ENCODE results near the gene ZC3H12C. TPM values are rescaled to one million over a fixed set of nuclear protein-coding genes. Genes with fewer than 3 reads are reported as not detected.

The ZC3H12C gene
- total RNA-seq, 1 donor from 2014 or later = 11.8 TPM

DNA sequence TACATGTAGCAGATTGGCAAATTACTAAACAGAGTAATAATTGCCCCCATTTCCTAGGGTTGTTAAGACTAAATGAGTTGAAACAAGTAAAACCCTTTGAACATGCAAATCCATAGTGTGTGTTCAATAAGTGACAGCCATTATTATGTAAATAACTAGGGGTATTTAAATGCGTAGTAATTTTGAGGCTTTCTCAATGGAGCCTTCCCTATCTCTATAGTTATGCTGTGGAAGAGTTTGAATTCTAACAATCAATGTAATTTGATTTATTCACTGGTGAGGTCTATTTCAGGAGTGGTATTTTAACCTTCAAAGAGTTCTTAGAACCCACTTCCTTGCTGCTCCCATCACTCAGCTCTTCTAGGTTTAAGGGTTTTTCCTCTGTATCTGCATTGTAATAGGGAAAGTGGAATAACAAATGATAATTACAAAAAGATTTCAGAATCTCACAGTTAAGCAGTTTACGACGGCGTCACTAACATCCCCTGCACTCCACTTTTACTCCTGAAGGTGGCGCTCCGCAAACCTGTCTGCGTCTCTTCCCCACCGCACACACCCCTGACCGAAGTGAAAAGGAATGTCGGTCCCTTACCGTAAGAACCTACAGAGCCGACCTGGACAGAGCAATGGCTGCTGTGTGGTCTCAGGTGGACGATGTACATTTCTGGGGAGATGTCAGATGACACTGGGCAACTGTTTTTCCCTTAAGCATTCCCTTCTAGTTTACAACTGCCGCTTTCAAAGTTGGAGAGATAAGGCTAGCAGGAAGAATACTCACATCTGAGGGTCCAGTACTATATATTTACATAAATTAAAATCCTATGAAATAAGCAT lies 80.8 kb downstream of the ZC3H12C start:
- no peaks in the 10 kb centered on the region for H3K9me3 Mint-ChIP-seq
- peak overlapping the region; percentile 54 for H3K4me3 Mint-ChIP-seq
- DNase-seq (ENCODE audit: extremely low spot score, unreplicated experiment) = no peak
- H3K4me1 Mint-ChIP-seq (ENCODE audit: unreplicated experiment) = peaks cover 17% of the 10 kb centered on the region
- peak overlapping the region; percentile 17 for H3K27ac Mint-ChIP-seq
- no peaks in the 10 kb centered on the region for H3K27me3 Mint-ChIP-seq
- TF ChIP-seq, protein P1, sequence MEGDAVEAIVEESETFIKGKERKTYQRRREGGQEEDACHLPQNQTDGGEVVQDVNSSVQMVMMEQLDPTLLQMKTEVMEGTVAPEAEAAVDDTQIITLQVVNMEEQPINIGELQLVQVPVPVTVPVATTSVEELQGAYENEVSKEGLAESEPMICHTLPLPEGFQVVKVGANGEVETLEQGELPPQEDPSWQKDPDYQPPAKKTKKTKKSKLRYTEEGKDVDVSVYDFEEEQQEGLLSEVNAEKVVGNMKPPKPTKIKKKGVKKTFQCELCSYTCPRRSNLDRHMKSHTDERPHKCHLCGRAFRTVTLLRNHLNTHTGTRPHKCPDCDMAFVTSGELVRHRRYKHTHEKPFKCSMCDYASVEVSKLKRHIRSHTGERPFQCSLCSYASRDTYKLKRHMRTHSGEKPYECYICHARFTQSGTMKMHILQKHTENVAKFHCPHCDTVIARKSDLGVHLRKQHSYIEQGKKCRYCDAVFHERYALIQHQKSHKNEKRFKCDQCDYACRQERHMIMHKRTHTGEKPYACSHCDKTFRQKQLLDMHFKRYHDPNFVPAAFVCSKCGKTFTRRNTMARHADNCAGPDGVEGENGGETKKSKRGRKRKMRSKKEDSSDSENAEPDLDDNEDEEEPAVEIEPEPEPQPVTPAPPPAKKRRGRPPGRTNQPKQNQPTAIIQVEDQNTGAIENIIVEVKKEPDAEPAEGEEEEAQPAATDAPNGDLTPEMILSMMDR (conservative IDR thresholded peaks at IDR 0.05) = peak; percentile 90
- H3K36me3 Mint-ChIP-seq = no peaks in the 10 kb centered on the region

DNA sequence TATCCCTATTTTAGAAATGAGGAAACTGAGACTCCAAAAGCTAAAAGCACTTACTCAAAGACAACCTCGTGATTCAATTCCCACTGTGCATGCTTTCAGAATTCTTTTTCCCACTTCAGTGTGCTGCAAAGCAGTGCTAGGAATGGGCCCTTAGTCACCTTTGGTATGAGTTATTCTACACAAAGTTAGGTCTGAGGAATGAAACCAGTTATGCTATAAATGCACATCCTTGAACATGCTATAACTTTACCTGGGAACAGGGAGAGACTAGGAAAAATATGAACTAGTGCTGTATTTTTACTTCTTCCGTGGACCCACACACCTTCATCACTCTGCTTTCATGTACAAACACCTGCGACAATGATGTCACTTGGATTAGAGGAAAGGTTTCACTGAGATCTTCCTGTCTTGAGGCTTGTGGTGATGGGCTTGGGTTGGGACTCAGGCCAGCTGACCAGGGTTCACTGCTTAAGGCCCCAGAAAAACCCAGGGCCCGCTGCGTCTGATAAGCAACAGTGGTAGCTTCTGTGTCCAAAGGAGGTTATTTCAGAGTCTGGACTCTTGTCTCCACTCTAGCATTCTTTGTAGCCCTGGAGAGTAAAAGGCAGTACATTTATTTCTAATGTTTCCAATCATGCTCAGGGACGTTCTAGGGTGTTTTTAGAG lies 81.6 kb downstream of the ZC3H12C start:
- TF ChIP-seq, protein P1 (conservative IDR thresholded peaks at IDR 0.05) = no peak
- Mint-ChIP-seq H3K36me3 (no peaks in the 10 kb centered on the region), H3K4me3 (no peak overlapping the region), H3K4me1 (ENCODE audit: unreplicated experiment) (peaks cover 17% of the 10 kb centered on the region), H3K27me3 (no peaks in the 10 kb centered on the region), H3K27ac (no peak overlapping the region), H3K9me3 (no peaks in the 10 kb centered on the region)
- no peak for DNase-seq (ENCODE audit: extremely low spot score, unreplicated experiment)

DNA sequence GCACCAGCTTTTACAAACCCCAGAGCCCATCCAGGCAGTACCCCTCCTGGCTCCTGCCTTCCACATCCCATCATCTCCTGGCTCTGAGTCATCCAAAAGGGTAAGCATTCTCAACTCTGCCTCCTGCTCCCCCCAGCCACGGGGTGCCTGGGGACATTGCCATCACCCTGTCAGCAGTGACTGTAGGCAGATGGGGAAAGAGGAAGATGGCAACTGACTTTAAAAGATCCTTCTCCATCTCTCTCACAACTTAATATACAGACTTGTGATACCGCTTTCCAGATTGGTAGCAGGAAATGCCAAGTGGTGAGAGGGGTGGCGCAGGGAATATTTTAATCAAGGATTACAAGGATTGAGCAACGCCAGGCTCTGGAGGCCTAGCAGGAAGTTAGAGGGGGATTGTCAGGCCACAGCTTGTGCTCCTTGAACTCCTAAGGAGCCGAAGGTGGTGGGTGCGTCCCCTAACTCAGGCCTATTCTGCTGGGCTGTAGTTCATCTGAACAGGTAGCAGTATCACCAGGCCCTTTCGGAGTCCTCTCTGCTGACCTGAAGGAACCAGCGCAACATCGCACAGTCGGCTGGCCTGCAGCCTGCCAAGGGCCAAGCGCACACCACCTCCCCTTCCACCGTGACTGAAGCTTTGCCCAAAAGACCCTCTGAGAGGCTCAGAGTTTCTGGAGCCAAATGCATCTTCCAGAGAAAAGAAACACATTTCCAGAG lies 83.3 kb downstream of the ZC3H12C start:
- H3K4me3 Mint-ChIP-seq = no peak overlapping the region
- H3K27ac Mint-ChIP-seq = no peak overlapping the region
- no peaks in the 10 kb centered on the region for H3K36me3 Mint-ChIP-seq
- DNase-seq (ENCODE audit: extremely low spot score, unreplicated experiment) = no peak
- H3K4me1 Mint-ChIP-seq (ENCODE audit: unreplicated experiment) = peaks cover 17% of the 10 kb centered on the region
- no peaks in the 10 kb centered on the region for H3K9me3 Mint-ChIP-seq
- TF ChIP-seq, protein P1 (conservative IDR thresholded peaks at IDR 0.05) = no peak
- H3K27me3 Mint-ChIP-seq = no peaks in the 10 kb centered on the region

DNA sequence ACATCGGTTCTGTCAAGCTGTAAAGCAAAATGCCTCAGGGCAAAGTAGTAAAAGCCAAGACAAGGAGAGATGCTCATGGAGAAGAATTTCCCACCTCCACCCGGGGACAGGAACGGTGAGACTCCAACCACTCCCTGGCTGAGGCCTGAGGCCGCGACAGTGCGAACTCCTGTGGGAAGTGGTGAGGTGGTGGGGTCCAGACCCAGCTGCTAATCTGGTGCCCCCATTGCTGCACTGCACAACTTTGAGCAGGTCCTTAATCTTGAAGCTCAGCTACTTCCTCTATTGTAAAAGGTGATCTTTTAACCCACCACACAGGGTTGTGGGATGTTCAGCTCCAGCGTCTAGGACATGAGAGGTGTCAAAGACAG lies 83.9 kb downstream of the ZC3H12C start:
- Mint-ChIP-seq H3K9me3 (no peaks in the 10 kb centered on the region), H3K27me3 (no peaks in the 10 kb centered on the region), H3K4me1 (ENCODE audit: unreplicated experiment) (peaks cover 17% of the 10 kb centered on the region), H3K27ac (peak overlapping the region; percentile 31), H3K4me3 (no peak overlapping the region), H3K36me3 (no peaks in the 10 kb centered on the region)
- TF ChIP-seq, protein P1 (conservative IDR thresholded peaks at IDR 0.05) = no peak
- no peak for DNase-seq (ENCODE audit: extremely low spot score, unreplicated experiment)

DNA sequence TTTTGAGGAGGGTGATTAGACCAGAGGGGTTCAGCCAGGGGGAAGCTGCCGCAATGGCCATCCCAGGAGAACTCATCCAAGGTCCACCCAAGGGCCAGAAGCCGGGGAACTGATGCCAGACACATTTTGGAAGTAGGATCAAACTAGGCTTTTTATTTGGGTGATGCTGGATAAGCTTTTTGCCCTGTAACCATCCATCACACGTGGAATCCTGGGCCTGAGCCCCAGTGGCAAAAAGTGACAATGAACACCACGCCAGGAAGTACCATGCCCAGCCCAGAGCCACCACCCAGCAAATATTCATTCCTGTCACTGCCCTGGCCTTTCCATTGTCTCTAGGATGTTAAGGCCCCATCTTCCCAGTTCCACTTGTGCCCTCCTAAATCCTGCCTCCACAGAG lies 85.9 kb downstream of the ZC3H12C start:
- H3K27me3 Mint-ChIP-seq = no peaks in the 10 kb centered on the region
- H3K4me3 Mint-ChIP-seq = no peak overlapping the region
- H3K9me3 Mint-ChIP-seq = no peaks in the 10 kb centered on the region
- DNase-seq (ENCODE audit: extremely low spot score, unreplicated experiment) = no peak
- H3K4me1 Mint-ChIP-seq (ENCODE audit: unreplicated experiment) = peaks cover 13% of the 10 kb centered on the region
- H3K36me3 Mint-ChIP-seq = no peaks in the 10 kb centered on the region
- H3K27ac Mint-ChIP-seq = no peak overlapping the region
- TF ChIP-seq, protein P1 (conservative IDR thresholded peaks at IDR 0.05) = no peak

Measured in type B pancreatic cell (in vitro differentiated cells).